Stimulated activated CD4-positive, alpha-beta T cell treated with anti-CD3 and anti-CD28 coated beads, Interleukin-15, amount 100 ng/mL, for 24 hours (primary cell): Measurements from ENCODE around the gene CCNA2.

ENCODE experiments used
- DNase-seq: peaks from one replicate; pipeline ENCODE4 v3.0.0-alpha.2; 2020

Gene CCNA2

GRCh38 chr4:121823505-121824170 is at the start of gene CCNA2:
Gene CCNA2 (minus strand): TSS chr4:121823883. CDS start chr4:121823628, 255 bp downstream.
- DNase-seq: peak; percentile 98

- DNase-seq: peak; percentile 99
Observed at GRCh38 chr4:121869841-121870822, 46.4 kb upstream of the CCNA2 start, which contains the start of gene BBS7. Gene BBS7 (minus strand): TSS chr4:121870474. CDS start chr4:121870313, 161 bp downstream.

- no peak for DNase-seq
Observed at GRCh38 chr4:121863799-121864198, 40.1 kb upstream of the CCNA2 start.

DNA sequence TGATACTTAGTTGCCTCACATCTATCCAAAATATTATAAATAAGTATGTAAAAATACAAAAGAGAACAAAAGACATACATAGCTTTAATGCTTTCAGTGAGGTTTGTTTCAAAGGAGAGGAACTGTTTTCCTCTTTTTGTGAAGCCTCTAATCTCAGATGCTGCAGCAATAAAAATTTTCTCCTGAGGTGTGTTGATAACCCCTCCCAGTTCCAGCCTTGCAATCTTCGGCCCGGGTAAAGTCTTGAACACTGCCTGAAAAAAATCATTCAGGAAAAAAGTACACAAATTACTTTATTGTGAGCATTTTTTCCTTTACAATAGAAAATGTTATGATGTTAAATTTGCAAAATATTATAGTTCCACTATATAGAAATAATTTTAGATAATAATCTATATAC is 37.7 kb upstream of the CCNA2 start:
- DNase-seq: no peak

DNA sequence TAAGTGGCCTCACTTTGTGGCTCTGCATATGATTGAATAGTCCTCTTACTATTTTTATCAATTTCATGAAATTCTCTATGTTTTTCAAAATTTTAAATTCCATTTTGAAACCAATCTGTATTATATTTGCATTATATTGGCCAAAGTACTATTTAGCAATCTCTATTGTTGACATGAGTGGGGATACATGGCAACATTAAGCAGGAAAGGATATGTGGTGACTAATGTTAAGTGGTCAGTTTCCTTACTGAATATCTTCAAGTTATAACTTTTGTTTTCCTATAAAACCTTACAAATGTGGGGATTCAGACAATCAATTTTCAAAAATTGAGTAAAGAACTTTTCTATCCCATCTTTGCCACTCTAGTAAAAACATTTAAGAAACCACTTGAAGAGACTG is 36.4 kb upstream of the CCNA2 start:
- no peak for DNase-seq

GRCh38 chr4:121851354-121851753 is 27.7 kb upstream of the CCNA2 start:
- DNase-seq: no peak

GRCh38 chr4:121846662-121847061 is 23.0 kb upstream of the CCNA2 start:
- no peak for DNase-seq

GRCh38 chr4:121842862-121843261 is 19.2 kb upstream of the CCNA2 start:
- no peak for DNase-seq

GRCh38 chr4:121838136-121838535 is 14.5 kb upstream of the CCNA2 start:
- DNase-seq: no peak

DNA sequence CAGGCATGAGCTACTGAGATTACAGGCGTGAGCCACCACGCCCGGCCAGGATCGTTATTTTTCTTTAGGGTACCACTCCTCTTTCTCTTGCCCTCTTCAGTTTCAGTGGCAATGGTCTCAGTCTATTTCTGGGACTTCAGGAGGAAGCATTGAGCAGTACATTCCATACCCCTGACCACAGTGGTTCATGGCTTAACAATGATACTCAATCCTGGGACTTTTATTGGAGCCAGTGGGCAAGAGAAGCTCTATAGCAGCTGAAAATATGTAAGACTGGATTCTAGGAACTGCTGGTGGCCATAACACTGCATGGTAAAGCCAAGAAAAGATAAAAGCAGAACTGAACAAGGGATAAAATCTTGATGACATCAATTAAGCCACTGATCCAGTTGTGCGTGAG is 5.8 kb upstream of the CCNA2 start:
- DNase-seq: no peak

DNA sequence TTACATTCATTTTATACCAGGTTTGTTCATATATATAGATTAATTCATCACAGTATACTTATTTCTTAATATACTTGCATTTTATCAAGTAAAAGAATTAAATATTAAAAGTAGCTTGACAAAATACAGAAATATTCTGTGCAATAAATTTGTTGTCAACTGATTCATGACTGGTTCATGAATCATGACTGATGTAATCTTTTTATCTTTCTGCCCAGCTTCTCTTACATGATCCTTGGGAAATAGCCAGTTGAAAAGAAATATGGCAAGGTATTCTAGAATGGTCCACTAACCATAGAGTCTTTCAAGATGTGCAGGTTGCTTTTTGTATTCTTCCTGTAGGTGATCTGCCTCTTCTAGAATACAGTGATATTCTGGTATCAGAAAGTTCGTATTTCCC is 4.2 kb upstream of the CCNA2 start:
- DNase-seq: no peak

DNA sequence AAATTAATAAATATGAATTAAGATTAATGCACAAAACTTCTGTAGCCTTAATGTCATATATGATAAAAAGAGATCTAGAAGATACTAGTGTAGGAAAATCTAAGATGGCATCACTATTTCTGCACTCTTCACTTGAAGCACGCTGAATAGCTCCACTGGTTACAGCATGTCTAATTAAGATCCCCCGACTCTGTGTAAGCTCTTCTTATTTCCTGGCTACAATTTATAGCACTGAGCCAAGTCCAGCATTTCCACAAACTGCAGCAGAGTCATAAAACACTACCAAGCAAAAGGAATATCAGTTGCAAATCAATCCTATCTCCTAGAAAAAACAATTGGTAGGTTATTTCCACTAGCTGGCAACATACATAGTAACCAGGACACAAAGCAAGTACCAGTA is 1.3 kb upstream of the CCNA2 start:
- DNase-seq: no peak

- no peak for DNase-seq
Observed at GRCh38 chr4:121824171-121824527, 466 bp upstream of the CCNA2 start.

- DNase-seq: peak; percentile 62
Observed at GRCh38 chr4:121822796-121823504, 733 bp downstream of the CCNA2 start.

- DNase-seq: no peak
Observed at GRCh38 chr4:121822047-121822446, 1.6 kb downstream of the CCNA2 start.

GRCh38 chr4:121819216-121819965 is 4.3 kb downstream of the CCNA2 start:
- DNase-seq: no peak

DNA sequence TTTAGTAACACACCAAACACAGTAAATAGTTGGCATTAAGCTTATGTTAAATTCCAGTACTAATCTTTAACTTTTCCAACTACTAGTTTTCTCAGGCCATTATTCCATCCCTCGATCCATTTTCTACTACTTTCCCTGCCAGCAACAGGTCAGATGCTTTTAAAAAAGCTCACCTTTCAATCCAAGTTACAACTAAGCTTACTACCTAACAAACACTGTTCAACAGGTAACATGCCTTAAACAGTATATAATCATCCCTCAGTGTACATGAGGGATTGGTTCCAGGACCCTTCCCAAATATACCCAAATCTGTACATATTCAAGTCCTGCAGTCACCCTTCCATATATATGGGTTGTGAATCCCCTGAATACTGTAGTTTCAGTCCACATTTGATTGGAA is 5.5 kb downstream of the CCNA2 start:
- DNase-seq: no peak

DNA sequence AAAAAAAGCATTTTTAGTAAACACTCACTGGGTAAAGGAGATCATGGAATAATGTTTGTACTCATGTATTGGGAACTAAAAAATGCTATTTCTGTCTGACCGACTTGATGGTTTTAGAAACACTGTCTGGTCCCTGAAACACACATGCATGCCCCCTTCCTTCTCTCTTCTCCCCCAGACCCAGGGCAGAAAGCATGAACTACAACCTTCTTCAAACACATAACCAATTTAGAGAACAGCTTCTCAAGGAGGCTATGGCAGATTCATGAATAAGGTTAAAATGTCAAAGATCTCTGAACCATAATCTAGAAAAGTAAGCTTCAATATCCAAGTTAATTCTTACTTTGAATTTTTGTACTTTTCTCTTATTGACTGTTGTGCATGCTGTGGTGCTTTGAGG is 6.0 kb downstream of the CCNA2 start:
- DNase-seq: no peak

DNA sequence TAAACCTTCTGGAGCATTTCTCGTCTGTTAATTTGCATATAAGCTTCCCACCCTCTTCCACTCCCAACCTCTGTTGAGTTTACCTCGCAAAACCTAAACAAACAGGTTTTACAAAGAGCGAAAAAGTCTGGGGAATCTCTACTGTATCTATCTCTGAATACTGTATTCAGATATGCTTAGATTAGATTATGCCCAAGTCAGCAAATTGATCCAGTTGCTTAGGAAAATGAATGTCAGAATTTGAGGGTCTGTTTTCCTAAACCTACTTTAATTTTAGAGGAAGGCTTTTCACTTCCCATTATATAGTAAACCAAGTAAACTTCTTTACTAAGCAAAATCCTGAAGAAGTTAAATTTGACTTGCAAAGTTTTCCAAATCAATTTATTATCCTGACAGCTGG is 6.7 kb downstream of the CCNA2 start:
- no peak for DNase-seq

DNA sequence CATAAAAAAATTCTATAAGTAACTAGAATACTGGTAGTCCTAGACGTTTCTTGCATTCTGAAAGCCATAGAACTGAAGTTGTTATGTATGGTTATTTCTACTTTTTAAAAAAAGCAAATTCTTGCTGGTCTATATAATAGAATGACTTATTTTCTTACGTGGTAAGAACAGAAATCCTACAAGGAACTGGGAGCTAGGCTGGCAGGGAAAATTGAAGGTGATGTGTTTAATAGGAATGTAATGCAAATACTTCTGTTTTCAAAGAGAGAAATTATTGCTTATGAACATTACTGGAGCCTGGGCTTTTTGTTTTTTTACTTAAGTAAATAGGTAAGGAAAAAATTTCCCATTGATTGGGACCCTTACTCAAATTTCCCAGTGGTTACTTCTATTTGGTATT is 8.9 kb downstream of the CCNA2 start:
- no peak for DNase-seq

- no peak for DNase-seq
Observed at GRCh38 chr4:121811122-121811521, 12.6 kb downstream of the CCNA2 start.

- DNase-seq: no peak
Observed at GRCh38 chr4:121806411-121806810, 17.3 kb downstream of the CCNA2 start.

DNA sequence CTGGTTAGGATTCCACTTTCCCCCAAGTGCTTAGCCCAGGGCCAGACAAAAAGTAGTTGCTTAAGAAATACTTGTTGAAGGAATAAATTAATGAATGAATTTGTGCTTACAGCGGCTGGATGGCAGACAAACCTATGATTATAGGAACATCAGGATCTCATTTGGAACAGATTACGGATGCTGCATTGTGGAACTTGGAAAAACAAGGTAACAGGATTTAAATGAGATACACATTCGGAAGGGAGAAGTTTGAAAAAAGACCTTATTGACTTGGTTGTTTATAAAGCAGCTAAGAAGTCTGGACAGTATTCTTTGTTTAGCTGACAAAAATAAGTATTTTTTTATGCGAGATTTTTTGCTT is 22.0 kb downstream of the CCNA2 start:
- no peak for DNase-seq
